Tibial nerve (tissue), 4 donors: Measurements from ENCODE around the gene MELTF.

Experiments
- CTCF ChIP-seq, 5 experiments: fragments of 200-600 bp in 3 of 5; fragments of 450-650 bp in 2 of 5; sonication (generic) in 3 of 5; IDR thresholded peaks; one replicate each; pipeline ENCODE4 v1.5.1; 2016 to 2019; ENCODE audit warnings: antibody characterized with exemption in 5 of 5, mild to moderate bottlenecking in 3 of 5, moderate library complexity in 2 of 5
- EP300 ChIP-seq, 2 donors: sonication (generic); formaldehyde crosslinking; IDR thresholded peaks; one replicate each; pipeline ENCODE4 v1.6.1; 2017; ENCODE audit warnings: antibody characterized with exemption in 2 of 2, mild to moderate bottlenecking in 1 of 2
- POLR2A ChIP-seq, 2 donors: fragments of 450-650 bp; IDR thresholded peaks; one replicate each; pipeline ENCODE4 v1.6.1; 2017; ENCODE audit warnings: antibody characterized with exemption in 2 of 2, mild to moderate bottlenecking in 2 of 2, moderate library complexity in 2 of 2

GRCh38 chr3:197007296-197007940, 22.2 kb downstream of the MELTF start:
- no peak for TF ChIP-seq CTCF (IDR thresholded peaks at IDR 0.05)
- TF ChIP-seq EP300 (IDR thresholded peaks at IDR 0.05): no peak
- TF ChIP-seq POLR2A (IDR thresholded peaks at IDR 0.05): no peak
